HG02588 (cell line): ENCODE results near the gene KLF6.

Experiments
- ATAC-seq: cut with Tn5 transposase; IDR thresholded peaks from one replicate; pipeline ENCODE4 v1.9.1; 2021; ENCODE audit warnings: mild to moderate bottlenecking, moderate library complexity; ENCODE audit not compliant: unreplicated experiment

The KLF6 gene

DNA sequence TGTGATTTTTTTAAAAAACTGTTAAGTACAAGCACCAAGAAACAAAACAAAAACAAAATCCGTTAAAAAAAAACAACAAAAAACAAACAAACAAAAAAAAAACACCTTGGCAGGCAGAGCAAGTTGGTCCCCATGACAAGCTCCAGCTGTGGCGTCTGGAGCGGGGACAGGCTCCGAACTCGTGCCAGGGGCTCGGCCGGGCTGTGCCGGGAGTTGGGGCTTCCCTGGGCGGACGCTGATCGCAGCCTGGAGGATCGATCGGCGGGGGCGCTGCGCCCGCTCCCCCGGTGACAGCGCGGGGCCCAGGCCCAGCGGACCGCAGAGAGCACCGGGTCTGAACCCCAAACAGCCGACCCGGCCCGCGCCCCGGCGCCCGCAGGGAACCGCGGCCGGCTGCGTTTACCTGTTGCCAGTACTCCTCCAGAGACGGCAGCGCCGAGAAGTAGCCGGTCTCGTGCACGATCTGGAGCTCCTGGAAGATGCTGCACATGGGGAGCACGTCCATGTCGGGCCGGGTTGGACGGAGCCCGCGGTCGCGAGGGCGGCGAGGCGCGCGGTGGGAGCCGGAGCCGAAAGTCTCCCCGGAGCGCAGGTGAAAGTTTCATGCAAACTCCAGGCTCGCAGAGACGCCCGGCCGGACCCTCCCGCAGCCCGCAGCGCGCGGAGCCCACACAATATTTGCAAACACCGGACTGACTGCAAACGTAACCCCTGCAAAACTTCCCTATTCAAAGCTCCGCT lies at the start of gene KLF6:
TSS of gene KLF6 (minus strand) at position 700 of the 741 bp plus-strand sequence. CDS start at position 505, 195 bp downstream.
- ATAC-seq, result peak; percentile 43

DNA sequence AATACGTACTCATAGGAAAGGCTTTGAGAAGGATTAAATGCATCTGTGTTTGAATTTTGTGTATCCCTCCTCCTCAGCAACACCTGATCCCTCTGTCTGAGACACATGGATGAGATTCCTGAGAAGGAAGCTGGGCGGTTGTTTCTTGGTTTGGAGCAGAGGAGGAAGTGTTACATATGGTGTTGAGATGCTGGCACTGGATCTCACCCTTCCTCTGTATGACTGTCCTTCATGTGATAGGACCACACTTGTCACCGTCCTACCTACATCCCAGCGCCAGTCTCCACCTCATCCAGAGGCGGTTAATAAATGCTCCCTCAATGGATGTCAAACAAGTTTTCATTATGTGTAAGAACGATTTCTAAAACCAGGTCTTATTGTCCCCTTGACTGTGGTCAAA lies 49.4 kb upstream of the KLF6 start:
- ATAC-seq, result no peak

DNA sequence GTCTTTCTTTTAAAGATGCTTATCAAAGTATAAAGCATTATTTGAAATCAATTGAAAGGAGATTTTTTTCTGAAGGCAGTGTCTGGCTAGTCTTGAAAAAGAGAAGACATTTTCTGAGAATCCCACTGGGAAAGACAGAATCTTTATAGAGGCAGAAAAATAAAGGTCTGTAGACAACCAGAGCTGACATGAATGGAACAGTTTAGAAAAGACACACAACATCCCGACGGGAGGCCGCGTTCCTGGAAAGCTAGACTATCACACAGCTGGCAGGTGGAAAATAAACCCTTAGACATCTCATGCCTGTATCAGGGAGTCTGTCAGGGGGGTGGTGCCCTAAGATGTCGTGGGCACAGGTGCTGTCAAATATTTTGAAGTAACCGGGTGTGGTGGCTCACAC lies 48.0 kb upstream of the KLF6 start:
- no peak for ATAC-seq

DNA sequence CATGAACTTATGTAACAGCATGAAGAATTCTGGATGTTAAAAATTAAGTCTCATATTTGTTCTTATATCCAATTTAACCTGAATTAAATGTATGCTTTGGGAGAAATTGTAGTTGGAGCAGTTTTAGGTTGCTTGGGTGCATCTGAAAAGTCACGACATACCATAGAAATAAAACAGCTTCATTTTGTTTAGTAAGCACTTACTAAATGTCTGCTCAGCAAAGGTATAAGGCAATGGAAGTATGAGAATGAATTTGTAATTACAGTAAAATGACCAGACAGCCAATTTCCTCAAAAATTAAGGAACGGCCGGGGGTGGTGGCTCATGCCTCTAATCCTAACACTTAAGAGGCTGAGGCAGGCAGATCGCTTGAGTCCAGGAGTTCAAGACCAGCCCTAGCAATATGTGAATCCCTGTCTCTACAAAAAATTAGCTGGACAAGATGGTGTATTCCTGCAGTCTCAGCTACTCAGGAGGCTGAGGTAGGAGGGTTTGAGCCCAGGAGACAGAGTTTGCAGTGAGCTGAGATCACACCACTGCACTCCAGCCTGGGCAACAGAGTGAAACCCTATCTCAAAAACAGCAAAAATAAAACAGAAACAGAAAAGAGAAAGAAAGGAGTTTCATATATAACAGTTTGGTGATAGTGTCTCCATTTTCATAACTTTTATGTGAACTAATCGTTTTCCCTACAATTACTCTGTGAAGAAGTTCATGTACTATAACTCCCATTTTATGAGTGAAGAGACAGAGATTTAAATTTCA lies 47.2 kb upstream of the KLF6 start:
- ATAC-seq, result no peak

DNA sequence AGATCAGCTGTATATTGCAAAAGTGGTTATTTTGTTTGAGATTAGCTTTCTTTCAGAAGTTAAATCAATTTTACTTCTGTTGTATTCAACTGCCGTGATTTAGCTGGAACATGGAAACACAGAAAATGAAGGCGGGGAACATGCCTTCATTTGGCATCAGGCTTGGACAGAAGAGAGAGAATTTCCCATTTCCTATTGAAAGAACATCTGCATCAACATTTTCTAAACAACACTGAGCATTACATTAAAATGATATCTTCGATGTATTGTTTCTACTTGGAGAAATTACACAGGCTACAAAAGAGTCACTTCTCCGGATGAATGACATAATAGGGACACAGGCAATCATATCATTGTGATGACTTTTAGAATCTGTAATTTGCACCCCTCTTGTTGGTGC lies 46.6 kb upstream of the KLF6 start:
- ATAC-seq, result no peak

DNA sequence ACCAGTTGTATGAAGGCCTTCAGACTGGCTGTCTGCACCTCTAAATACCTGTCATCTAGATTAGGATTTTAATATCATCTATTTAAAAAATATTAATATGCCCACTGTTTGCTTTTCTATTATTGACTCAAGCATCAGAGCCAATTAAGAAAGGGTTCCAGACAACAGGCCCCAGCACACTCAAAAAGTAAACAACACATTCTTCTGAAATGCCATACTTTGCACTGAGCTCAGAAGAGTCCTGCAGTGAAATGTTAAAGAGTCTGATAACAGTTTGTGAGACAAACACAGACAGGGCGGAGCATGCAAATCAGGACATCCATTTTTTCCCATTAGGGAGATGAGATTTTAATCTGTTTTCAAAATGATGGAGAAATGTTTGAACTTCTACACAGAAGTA lies 45.9 kb upstream of the KLF6 start:
- no peak for ATAC-seq

DNA sequence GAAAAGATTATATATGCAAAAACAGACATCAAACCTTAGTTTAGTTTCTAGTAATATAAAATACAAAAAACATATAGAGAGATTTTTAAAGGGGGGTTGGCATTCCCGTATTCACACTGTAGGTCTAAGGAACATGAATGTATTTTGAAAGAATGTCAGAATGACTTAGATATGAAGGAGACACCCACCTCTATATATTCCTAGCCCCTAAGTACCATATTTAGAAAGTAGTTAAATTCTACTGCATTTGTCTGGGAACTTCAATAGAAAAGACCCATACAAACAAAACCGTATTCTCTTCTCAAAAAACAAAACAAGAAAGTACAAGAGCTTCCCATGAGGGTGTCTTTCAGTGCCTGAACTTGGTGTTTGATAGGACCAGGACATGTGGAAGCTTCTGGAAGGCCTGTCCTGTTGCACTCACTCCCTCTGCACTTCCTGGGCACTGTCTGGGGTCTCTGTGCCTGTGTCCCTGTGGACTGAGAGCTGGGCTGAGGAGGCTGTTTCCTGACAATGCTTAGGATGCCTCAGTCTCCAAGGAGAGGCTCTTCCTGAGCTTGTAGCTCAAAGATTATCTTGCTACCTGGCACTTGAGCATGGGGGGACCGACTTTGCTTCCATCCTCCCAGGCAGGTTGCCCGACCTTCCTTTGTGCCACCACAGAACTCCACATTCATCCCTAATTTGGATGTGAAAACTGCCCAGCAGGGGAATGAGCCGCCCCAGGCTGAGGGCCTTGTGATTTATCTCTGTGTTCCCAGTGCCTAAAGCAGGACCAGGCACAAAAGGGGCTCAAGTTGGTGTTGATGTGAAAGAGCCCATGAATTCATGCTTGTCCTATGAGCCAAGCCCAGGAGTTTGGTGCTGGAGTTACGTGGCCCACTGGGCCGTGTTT lies 44.4 kb upstream of the KLF6 start:
- no peak for ATAC-seq

DNA sequence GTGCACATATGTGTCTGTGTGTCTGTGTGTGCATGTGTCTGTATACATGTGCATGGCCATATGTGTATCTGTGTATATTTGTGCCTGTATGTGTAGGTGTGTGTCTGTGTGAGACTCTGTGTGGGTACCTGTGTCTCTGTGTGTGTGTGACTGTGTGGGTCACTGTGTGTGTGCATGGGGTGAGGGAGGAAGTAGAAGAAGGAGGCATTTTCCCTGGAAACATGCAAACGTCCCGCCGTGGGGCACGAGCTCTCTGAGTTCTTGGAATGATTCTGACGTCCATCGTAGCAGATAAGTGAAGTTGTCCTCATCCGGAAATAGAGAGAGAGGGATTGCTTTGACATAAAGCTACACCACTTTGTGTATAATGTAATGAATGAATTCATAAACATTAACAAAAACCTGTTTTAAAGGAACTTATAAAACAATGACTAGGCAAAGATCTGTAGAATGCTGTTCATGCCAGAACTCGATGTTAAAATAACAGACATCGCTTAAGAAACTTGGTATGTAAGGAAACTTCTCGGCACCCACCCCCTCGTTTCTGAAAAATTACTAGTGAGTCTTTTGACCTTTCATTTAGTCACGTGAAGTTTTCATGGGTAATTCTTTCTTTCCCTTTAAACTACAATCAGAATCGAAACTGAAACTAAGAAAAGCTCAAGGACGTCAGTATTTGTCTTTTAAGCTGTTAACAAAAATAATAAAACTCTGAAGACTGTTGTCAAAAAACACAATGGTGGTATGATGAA lies 43.6 kb upstream of the KLF6 start:
- no peak for ATAC-seq

DNA sequence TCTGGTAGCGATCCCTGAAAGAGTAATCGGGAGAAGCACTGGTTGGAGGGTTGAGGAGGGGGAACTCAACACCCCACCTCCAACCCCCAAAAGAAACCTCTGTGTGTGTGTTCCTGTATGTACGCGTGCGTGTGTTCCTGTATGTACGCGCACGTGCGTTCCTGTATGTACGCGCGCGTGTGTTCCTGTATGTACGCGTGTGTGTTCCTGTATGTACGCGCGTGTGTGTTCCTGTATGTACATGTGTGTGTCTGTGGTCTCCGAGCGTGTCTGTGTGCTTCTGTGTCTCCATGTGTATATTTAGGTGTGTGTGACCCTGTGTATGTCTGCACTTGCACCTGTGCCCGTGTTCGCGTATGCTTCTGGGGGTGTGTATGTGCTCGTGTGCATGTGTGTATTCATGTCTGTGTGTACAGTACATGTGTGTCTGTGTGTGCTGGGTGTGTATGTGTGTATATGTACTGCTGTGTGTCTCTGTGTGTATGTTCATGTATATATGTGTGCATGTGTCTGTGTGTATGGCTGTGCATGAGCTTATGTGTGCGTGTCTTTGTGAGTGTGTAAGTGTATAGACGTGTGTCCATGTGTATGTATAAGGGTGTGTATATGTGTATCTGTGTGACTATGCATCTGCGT lies 42.9 kb upstream of the KLF6 start:
- no peak for ATAC-seq

DNA sequence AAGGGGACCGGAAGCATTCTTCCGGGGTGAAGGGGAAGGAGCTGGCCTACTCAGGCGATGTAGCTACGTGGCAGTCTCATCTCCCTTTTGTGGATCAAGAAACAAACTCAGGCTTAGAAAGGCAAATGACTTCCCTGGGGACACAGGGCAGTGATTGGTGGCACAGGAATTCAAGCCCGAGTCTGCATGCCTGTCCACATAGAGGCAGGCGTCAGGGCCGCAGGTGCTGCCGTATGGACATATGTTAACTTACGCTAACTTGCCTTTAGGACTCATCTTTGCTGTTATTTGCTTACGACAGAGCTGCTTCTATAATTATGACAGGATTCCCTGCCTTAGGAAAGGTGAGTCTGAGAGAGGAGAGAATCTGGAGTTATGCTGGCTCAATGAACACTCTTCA lies 42.3 kb upstream of the KLF6 start:
- ATAC-seq, result no peak

DNA sequence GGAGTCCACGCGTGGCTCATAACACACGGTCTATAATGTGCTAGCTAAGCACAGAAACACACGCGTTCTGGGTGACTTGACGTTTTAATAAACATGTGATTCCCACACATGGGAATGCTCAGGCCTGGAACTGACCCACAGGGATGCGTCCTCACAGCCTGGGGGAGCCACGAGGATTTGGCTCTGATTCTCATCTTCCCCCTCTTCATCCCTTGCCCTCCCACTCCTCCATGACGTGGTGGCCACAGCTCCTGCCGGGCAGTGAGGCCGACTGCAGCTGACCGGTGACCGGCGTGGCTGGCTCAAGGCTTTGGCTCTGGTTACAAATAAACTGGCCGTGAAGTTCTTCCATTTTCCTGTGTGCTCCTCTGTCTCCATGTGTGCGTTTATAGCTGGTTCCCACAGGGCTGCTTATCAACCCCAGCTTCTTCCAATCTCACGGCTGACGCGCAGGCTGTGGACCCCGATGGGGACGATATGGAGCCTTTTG lies 40.9 kb upstream of the KLF6 start:
- no peak for ATAC-seq

DNA sequence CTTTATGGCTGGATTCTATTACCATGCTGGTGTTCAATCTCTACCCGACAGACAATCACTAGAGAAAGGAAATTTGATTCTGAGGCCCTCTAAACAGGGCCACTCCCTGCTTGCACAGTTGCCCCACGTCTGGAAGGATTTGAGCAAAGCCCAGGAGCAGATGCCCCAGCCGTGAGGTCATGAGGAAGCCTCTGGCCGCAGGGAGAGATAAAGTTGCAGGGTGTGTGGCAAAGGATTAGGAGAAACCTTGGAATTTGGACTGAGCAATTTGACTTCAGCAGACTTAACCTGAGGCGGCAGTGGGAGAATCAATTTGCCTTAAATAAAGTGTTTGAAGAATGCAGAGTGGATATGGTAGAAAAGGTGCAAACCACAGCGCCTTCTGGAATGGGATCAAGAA lies 40.2 kb upstream of the KLF6 start:
- no peak for ATAC-seq

DNA sequence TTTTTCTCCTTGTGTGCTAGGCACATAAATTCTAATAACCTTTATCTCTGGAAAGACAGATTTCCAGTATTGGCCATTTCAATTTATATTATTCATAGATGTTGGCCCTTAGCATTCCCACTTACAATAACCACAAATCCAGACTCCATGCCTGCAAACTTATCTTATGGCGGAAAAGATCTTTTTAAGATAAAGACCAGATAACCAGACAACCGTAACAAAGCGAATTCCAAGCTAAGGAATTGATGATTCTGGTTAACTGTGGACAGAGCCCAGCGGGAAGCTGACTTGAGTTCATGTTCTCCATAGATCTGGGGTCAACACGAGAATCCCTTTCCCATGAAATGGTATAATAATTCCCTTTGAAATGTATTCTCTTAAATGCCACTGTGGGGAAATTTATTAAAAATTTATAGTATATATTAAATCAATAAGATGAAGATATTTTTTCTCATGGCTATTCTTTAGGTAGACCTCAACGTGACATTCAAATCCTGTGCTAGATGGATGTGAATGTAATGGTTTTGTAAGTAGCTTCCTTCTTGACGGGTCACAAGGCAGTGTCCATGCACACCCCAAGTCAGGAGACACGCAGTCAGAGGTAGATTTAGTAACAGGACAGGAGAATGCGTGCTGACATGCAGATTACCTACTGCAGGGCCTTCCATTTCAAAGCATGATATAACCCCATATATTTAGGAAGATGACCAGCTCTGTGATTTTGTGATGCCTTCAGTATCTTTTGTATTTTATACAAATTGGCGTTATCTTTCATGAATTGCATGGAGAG lies 37.7 kb upstream of the KLF6 start:
- no peak for ATAC-seq

DNA sequence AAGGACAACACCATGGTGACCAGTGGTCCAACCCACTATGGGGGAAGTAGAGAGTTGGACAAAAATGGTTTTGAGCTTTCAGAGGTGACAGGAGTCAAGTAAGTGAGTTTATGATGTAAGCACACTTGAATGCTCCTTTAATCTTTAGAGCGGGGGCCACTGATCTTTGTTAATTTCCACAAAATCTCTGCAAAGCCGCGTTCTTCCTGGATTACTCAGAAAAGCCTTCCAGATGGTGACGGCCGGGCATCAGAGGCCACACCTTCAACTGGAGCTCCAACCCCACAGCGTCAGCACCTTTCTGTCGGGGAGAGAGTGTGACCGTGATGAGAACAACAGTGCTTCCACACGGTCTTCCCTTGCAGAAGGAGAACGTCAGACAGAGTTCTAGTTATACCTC lies 35.2 kb upstream of the KLF6 start:
- ATAC-seq, result no peak

DNA sequence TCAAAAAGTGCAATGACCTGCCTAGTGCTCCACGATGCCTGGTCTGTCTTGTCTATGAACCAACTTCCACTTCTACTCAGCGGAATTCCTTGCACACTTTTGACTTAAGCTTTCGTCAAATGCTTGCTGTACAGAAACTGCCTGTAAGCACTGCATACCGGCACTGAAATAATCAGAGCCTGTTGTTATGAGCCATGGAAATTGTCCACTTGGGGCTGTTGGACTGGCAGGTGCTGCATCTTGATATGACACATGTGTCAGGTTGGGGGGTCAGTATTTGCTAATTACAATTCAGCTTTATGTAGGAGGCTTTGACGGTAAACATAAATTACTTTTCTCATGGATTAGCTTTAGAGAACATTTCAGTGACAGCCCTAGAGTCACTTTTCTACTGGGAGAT lies 32.0 kb upstream of the KLF6 start:
- no peak for ATAC-seq

DNA sequence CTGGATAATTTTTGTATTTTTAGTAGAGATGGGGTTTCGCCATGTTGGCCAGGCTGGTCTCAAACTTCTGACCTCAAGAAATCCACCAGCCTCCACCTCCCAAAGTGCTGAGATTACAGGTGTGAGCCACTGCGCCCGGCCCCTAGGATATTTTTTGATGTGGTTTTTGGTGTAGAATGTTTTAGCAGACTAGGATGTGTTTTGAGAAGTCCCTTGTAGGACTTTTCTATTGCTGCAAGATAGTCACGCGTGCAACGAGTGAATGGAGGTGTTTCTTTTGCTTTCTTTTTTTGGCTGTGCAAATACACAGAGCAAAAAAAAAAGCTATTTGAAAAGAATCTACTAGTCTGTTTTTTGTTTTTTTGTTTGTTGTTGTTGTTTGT lies 29.8 kb upstream of the KLF6 start:
- no peak for ATAC-seq

DNA sequence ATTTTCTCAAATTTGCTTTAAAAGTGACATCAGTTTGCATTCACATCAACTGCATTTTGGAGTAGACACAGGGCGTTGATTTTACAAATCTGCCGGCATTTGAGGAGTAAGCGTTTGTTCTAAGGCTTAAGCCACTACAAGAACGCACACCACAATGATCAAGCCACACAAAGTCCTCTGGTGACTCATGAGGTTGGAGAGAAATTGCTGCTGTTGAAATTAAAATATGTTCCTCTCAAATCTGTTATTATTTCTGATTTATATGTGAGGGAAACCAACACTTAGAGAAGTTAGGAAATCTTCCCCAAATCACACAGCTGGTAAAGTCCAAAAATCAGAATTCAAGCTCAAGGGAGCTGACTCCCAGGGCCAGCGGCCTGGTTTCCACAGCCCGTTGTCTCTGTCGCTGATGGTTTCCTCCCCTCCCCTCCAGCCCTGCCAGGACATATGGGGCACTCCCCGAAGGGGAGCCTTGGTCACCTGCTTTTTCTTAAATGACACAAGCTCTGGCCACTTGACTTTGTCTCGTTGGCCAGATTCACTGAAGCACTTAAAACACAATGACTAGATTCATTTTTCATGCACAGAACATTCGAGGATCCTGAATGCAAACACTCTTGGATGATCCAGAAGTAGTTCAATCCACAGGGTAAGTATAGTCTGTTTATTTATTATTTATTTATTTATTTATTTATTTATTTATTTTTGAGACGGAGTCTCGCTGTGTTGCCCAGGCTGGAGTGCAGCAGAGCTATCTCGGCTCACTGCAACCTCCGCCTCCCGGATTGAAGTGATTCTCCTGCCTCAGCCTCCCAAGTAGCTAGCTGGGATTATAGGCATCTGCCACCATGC lies 29.2 kb upstream of the KLF6 start:
- ATAC-seq, result no peak

DNA sequence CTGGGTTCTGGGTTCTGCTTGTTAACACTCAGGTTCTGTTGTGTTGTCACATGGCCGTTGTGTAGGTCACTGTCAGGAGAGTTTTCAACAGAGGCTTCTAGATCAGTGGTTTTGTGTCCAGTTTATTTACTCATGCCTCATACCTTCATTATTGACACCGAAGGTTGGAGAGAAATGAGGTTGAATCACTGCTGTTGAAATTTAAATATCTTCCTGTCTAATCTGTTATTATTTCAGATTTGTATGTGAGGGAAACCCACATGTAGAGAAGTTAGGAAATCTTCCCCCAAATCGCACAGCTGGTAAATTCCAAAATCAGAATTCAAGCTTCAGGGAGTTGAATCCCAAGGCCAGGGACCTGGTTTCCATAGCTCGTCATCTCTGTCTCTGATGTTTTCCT lies 28.3 kb upstream of the KLF6 start:
- no peak for ATAC-seq

DNA sequence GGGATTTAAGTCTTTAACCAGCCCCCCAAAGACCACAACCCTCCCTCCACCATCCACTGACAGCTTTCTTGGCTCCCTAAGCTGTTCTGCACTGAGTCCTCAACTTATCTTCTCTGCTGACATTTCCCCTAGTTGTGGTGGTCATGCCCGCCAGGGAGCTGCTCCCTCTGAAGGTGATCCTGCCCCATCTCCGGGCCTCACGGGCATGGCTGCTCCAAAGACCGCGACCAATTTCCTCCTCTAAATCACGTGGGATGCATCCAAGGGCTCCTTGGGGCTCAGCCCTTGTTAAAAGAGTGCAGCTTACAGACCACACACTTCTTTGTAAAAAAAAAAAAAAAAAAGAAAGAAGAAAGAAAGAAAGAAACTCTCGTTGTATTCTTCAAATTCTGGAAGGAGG lies 27.1 kb upstream of the KLF6 start:
- ATAC-seq, result no peak
